Naive B cell (primary cell): ENCODE results near the gene PDE10A. TPM values are rescaled to one million over a fixed set of nuclear protein-coding genes. Genes with fewer than 3 reads are reported as not detected.

Experiments
- ATAC-seq, 2 donors: fragments of 150-1000 bp; cut with Tn5 transposase; 2 replicates each; pipeline ENCODE4 v1.10.0; 2021; ENCODE audit warnings: low read depth in 2 of 2, mild to moderate bottlenecking in 2 of 2, moderate library complexity in 2 of 2
- DNase-seq: peaks from one replicate; pipeline ENCODE4 v3.0.0; 2022
- H3K27ac Mint-ChIP-seq, 6 donors: one replicate each; pipeline ENCODE4 v1.8.0; 2020 to 2022; ENCODE audit warnings: mild to moderate bottlenecking in 6 of 6, mixed read lengths in 6 of 6, moderate library complexity in 5 of 6, inconsistent platforms in 2 of 6
- H3K27me3 Mint-ChIP-seq, 3 donors: one replicate each; pipeline ENCODE4 v1.8.0; 2021 to 2022; ENCODE audit warnings: mixed read lengths in 3 of 3, mild to moderate bottlenecking in 1 of 3
- H3K36me3 Mint-ChIP-seq, 2 donors: one replicate each; pipeline ENCODE4 v1.8.0; 2020 to 2022; ENCODE audit warnings: mixed read lengths in 2 of 2, inconsistent platforms in 1 of 2, mild to moderate bottlenecking in 1 of 2
- H3K4me1 Mint-ChIP-seq, 3 donors: one replicate each; pipeline ENCODE4 v1.8.0; 2020 to 2022; ENCODE audit warnings: mixed read lengths in 3 of 3, inconsistent platforms in 1 of 3, mild to moderate bottlenecking in 1 of 3, moderate library complexity in 1 of 3
- H3K4me3 Mint-ChIP-seq, 8 donors: one replicate each; pipeline ENCODE4 v1.8.0; 2020 to 2022; ENCODE audit warnings: mild to moderate bottlenecking in 8 of 8, mixed read lengths in 8 of 8, moderate library complexity in 8 of 8, inconsistent platforms in 2 of 8
- H3K9me3 Mint-ChIP-seq, 7 donors: one replicate each; pipeline ENCODE4 v1.8.0; 2020 to 2022; ENCODE audit warnings: mixed read lengths in 7 of 7, mild to moderate bottlenecking in 5 of 7, inconsistent platforms in 2 of 7, moderate library complexity in 1 of 7
- polyA plus RNA-seq, 6 donors: library from polyadenylated mRNA; unstranded; fragments of 300-500 nt; fragmentation: Illumina TruSeq; gene quantifications; one replicate each; pipeline ENCODE4 v1.2.3, GENCODE V29; 2021; ENCODE audit warnings: low read depth in 6 of 6

The PDE10A gene
- polyA plus RNA-seq, 6 donors from 2014 or later: not detected

- no peak overlapping the region for H3K4me3 Mint-ChIP-seq
- ATAC-seq: no peak
- H3K27me3 Mint-ChIP-seq: peaks cover 0 to 9% (median 0%) of the 10 kb centered on the region in 3 donors
Observed at GRCh38 chr6:165640806-165641205, 22.2 kb downstream of the PDE10A start.

DNA sequence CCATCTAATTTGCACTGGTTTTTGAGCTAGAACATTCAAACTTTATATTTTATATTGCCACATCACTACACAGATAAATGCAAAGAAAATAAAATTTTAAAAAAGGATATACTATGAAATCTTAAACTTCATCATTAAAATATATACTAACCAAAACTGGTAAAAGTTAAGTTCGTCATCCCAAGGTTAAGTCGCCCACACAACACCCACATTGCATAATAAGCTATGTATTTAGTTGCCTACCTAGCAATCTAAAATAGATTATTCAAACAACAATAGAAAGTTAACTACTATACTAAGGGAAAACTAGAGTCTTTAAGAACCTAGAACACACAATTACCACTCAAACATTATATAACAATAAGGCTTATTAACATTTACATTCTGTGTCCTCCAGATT lies 24.5 kb downstream of the PDE10A start:
- Mint-ChIP-seq H3K36me3 (no peaks in the 10 kb centered on the region), H3K4me3 (no peak overlapping the region), H3K27me3 (peaks cover 6 to 20% (median 9%) of the 10 kb centered on the region in 3 donors), H3K27ac (no peak overlapping the region), H3K9me3 (peaks cover 0 to 5% (median 0%) of the 10 kb centered on the region in 7 donors), H3K4me1 (no peaks in the 10 kb centered on the region)
- no peak for DNase-seq
- no peak for ATAC-seq

More at GRCh38 chr6:165640806-165641205, 22.2 kb downstream of the PDE10A start:
- Mint-ChIP-seq H3K9me3 (peaks cover 0 to 1% (median 0%) of the 10 kb centered on the region in 7 donors), H3K27ac (no peak overlapping the region), H3K36me3 (no peaks in the 10 kb centered on the region), H3K4me1 (no peaks in the 10 kb centered on the region)
- no peak for DNase-seq

- peaks cover 9 to 21% (median 14%) of the 10 kb centered on the region in 3 donors for H3K27me3 Mint-ChIP-seq
- DNase-seq: no peak
- no peak overlapping the region for H3K4me3 Mint-ChIP-seq
- no peaks in the 10 kb centered on the region for H3K36me3 Mint-ChIP-seq
- no peaks in the 10 kb centered on the region for H3K4me1 Mint-ChIP-seq
- no peak overlapping the region for H3K27ac Mint-ChIP-seq
- ATAC-seq: no peak
- H3K9me3 Mint-ChIP-seq: peaks cover 0 to 6% (median 2%) of the 10 kb centered on the region in 7 donors
Observed at GRCh38 chr6:165637586-165637985, 25.5 kb downstream of the PDE10A start.

DNA sequence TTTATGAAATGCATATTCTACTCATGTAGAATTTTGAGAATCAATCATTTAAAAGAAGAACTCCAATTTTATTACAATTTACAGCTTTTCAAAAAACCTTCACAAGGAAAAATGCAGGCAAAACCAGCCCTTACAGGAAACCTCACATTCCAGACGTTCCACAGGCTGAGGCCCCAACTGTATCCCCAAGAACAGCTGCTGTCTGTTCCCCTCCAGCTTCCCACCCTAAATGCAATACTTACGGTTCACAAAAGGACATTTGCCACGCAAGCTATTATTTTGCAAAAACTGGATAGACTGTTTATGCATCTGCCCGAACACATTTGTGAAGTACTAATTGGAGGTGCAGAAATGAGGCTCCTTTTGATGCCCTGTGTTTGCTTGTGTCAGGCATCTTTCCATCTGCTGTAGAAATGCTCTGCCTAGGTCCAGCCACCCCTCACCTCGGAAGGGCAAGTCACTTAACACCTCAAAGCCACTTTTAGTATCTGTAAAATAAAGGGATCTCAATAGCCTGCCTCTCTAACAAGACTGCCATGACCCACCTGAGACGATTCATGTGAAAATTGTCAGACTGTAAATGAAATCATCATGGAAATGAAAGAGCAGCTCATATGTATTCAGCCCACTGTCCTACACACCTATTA lies 26.5 kb downstream of the PDE10A start:
- peaks cover 0 to 6% (median 2%) of the 10 kb centered on the region in 7 donors for H3K9me3 Mint-ChIP-seq
- DNase-seq (no peak), ATAC-seq (no peak)
- no peak overlapping the region for H3K4me3 Mint-ChIP-seq
- H3K27me3 Mint-ChIP-seq: peaks cover 9 to 26% (median 16%) of the 10 kb centered on the region in 3 donors
- no peak overlapping the region for H3K27ac Mint-ChIP-seq
- no peaks in the 10 kb centered on the region for H3K4me1 Mint-ChIP-seq
- H3K36me3 Mint-ChIP-seq: no peaks in the 10 kb centered on the region

DNA sequence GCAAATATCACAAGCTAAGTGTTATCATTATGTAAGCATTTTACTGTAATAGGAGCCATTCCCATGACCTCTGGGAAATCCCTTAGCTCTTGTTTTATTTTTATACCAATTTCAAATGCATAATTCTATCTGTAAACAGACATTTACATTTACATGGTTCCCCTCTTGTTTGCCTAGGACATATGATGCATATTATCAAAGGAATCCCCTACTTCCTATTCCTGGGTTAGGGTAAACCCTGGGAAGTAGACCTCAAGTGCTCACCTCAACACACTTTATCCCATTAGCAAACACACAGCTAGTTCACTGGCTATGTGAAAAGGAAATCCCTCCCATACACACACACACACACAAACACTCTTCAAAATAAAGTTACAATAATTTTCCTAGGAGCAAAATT lies 27.1 kb downstream of the PDE10A start:
- DNase-seq (no peak), ATAC-seq (no peak)
- Mint-ChIP-seq H3K27me3 (peaks cover 9 to 26% (median 16%) of the 10 kb centered on the region in 3 donors), H3K9me3 (peaks cover 0 to 6% (median 2%) of the 10 kb centered on the region in 7 donors), H3K4me3 (no peak overlapping the region), H3K4me1 (no peaks in the 10 kb centered on the region), H3K27ac (no peak overlapping the region), H3K36me3 (no peaks in the 10 kb centered on the region)

- H3K9me3 Mint-ChIP-seq: peaks cover 0 to 6% (median 2%) of the 10 kb centered on the region in 7 donors
- ATAC-seq (no peak), DNase-seq (no peak)
- H3K4me3 Mint-ChIP-seq: no peak overlapping the region
- peak overlapping the region in 1 of 6 donors; percentile 5 for H3K27ac Mint-ChIP-seq
- H3K36me3 Mint-ChIP-seq: no peaks in the 10 kb centered on the region
- peaks cover 9 to 26% (median 16%) of the 10 kb centered on the region in 3 donors for H3K27me3 Mint-ChIP-seq
- H3K4me1 Mint-ChIP-seq: no peaks in the 10 kb centered on the region
Observed at GRCh38 chr6:165634101-165634880, 28.8 kb downstream of the PDE10A start.

- Mint-ChIP-seq H3K4me3 (no peak overlapping the region), H3K9me3 (peaks cover 0 to 6% (median 2%) of the 10 kb centered on the region in 7 donors), H3K27me3 (peaks cover 9 to 26% (median 16%) of the 10 kb centered on the region in 3 donors), H3K4me1 (no peaks in the 10 kb centered on the region), H3K36me3 (no peaks in the 10 kb centered on the region), H3K27ac (no peak overlapping the region)
- DNase-seq (no peak), ATAC-seq (no peak)
Observed at GRCh38 chr6:165632194-165632593, 30.8 kb downstream of the PDE10A start.

DNA sequence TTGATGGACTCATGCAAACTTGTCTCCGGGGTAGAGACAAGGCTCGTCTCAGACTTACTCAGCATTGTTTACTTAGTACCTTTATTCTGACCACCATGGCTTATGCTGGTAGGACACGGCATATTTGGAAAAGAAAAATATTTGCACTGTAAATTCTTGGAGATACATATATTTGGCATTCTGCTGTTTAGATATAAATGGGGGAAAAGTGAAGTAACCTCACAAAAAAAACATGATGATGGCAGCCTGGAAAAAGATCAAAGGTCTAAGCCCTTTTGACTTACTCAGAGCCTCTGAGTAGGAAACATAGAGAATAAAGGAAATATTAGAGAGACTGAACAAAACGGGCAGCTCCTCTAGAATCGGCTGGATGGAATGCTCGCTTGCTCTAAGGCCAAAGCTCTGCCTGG lies 32.5 kb downstream of the PDE10A start:
- Mint-ChIP-seq H3K4me3 (peak overlapping the region in 1 of 8 donors; percentile 56), H3K27ac (no peak overlapping the region), H3K27me3 (peaks cover 9 to 22% (median 16%) of the 10 kb centered on the region in 3 donors), H3K4me1 (no peaks in the 10 kb centered on the region), H3K9me3 (peaks cover 0 to 9% (median 2%) of the 10 kb centered on the region in 7 donors), H3K36me3 (no peaks in the 10 kb centered on the region)
- ATAC-seq (no peak), DNase-seq (no peak)

DNA sequence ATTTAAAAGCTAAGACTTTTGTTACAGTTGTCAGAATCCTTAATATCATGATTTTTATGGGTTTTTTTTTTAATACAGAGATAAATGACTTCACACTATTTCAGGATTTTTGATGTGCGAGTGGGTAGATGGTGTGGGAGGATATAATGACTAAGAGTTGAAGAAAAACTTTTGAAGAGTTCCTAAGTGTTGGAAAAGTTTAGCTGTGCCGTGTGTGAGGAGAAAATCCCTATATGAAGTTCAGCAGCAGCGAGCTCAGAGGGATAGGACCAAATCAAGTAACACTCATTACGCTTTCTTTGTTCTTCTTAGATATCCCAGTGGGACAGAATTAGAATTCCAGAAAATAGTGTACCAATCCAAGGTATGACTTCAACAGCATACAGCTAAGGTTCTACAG lies 34.1 kb downstream of the PDE10A start:
- ATAC-seq (no peak), DNase-seq (no peak)
- peaks cover 0 to 11% (median 3%) of the 10 kb centered on the region in 7 donors for H3K9me3 Mint-ChIP-seq
- H3K36me3 Mint-ChIP-seq: no peaks in the 10 kb centered on the region
- H3K4me1 Mint-ChIP-seq: no peaks in the 10 kb centered on the region
- no peak overlapping the region for H3K4me3 Mint-ChIP-seq
- H3K27me3 Mint-ChIP-seq: peaks cover under 1 to 12% (median 11%) of the 10 kb centered on the region in 3 donors
- H3K27ac Mint-ChIP-seq: no peak overlapping the region

DNA sequence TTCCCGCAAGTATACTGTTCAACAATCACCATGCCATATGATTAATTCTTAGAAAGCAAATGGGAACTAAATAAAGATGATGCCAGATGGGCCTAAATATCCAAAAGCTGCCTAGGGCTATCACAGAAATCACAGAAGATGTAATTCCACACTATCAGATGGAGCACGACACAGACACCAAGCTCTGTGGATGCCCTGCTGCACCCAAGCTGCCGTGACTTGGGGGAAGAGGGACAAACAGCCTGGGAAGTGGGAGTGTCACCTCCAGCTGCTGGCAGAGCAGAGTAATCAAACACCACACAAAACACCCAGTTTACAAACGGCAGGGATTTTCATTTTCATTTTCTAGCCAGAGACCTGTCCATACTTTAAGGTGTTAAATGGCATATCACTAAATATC lies 35.7 kb downstream of the PDE10A start:
- Mint-ChIP-seq H3K4me3 (no peak overlapping the region), H3K4me1 (no peaks in the 10 kb centered on the region), H3K9me3 (peaks cover 2 to 13% (median 3%) of the 10 kb centered on the region in 7 donors), H3K27ac (no peak overlapping the region), H3K27me3 (peaks cover 0 to 8% (median 0%) of the 10 kb centered on the region in 3 donors), H3K36me3 (no peaks in the 10 kb centered on the region)
- DNase-seq (no peak), ATAC-seq (no peak)

GRCh38 chr6:165626711-165627110 lies 36.3 kb downstream of the PDE10A start:
- Mint-ChIP-seq H3K9me3 (peaks cover 2 to 13% (median 3%) of the 10 kb centered on the region in 7 donors), H3K27me3 (peaks cover 0 to 5% (median 0%) of the 10 kb centered on the region in 3 donors), H3K4me1 (no peaks in the 10 kb centered on the region), H3K27ac (no peak overlapping the region), H3K36me3 (no peaks in the 10 kb centered on the region), H3K4me3 (no peak overlapping the region)
- DNase-seq (no peak), ATAC-seq (no peak)

DNA sequence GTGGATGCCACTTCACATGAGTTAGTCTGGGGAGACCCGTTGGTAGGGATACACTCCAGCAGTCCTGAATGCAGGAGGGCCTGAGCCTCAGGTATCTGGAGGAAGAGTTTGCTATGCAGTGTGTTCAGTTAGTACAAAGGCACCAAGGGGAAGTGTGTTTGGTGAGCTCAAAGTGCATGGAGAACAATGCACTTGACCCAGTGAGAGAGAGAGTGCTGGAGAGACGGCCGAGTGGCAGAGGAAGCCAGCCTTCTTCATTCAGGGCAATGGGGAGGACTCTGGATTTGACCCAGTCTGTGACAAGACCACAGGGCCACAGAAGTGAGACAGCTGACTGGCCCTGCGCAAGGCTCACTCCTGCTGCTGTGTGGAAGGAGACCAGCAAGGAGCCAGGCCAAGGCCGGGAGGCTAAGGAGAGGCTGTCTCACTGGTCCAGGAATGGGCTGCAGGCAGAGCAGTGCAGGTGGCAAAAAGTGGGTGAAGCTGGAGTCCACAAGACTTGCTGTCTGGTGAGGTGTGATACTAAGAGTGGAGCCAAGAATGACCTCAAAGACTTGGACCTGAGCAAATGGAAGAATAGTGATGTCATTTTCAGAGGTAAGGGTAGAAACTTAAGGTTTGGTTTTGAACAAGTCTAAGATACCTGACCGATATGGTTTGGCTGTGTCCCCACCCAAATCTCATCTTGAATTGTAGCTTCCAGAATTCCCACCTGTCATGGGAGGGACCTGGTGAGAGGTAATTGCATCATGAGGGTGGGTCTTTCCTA lies 38.0 kb downstream of the PDE10A start:
- H3K36me3 Mint-ChIP-seq: no peaks in the 10 kb centered on the region
- no peak overlapping the region for H3K27ac Mint-ChIP-seq
- peaks cover 2 to 13% (median 3%) of the 10 kb centered on the region in 7 donors for H3K9me3 Mint-ChIP-seq
- no peak for DNase-seq
- peaks cover 0 to 5% (median 0%) of the 10 kb centered on the region in 3 donors for H3K27me3 Mint-ChIP-seq
- H3K4me1 Mint-ChIP-seq: no peaks in the 10 kb centered on the region
- H3K4me3 Mint-ChIP-seq: no peak overlapping the region
- no peak for ATAC-seq

DNA sequence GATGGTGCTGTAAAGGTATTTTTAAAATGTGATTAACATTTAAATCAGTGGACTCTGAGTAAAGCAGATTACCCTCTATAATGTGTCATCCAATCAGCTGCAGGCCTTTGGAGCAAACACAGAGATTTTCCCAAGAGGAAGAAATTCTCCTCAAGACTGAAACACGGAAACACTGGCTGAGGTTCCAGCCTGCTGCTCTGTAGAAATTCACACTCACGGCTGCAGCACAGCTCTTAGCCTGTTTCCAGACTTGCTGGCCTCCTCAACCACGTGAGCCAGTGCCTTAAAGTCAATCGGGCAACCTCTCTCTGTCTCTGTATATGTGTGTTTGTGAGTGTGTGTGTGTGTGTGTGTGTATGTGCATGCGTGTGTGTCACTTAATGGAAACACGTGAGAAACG lies 41.1 kb downstream of the PDE10A start:
- peaks cover 0 to 5% (median 0%) of the 10 kb centered on the region in 3 donors for H3K27me3 Mint-ChIP-seq
- no peaks in the 10 kb centered on the region for H3K36me3 Mint-ChIP-seq
- peaks cover 0 to 13% (median 5%) of the 10 kb centered on the region in 7 donors for H3K9me3 Mint-ChIP-seq
- DNase-seq: no peak
- ATAC-seq: no peak
- H3K27ac Mint-ChIP-seq: no peak overlapping the region
- no peaks in the 10 kb centered on the region for H3K4me1 Mint-ChIP-seq
- no peak overlapping the region for H3K4me3 Mint-ChIP-seq
